Activated CD4-positive, alpha-beta memory T cell treated with anti-CD3 and anti-CD28 coated beads for 36 hours (primary cell): Measurements from ENCODE around the gene E2F4. TPM values are rescaled to one million over a fixed set of nuclear protein-coding genes. Genes with fewer than 3 reads are reported as not detected.
A peak's percentile ranks its signal among the peaks of the same experiment; 100 is the strongest.

Experiments used
- CTCF ChIA-PET: fragments of 350-600 bp; sonication (Branson Sonifier 250); formaldehyde crosslinking; loops from one replicate; lab custom pipeline; 2021; ENCODE audit warnings: antibody characterized with exemption, inconsistent platforms; lab: Charles Lee
- POLR2A ChIA-PET: fragments of 350-600 bp; sonication (Branson Sonifier 250); formaldehyde crosslinking; loops from one replicate; lab custom pipeline; 2021; ENCODE audit warnings: antibody characterized with exemption; lab: Charles Lee
- DNase-seq: peaks from one replicate; pipeline ENCODE4 v3.0.0-alpha.2; 2020
- H3K27ac Mint-ChIP-seq: one replicate; pipeline ENCODE4 v1.8.0; 2021; ENCODE audit warnings: mixed read lengths
- H3K27me3 Mint-ChIP-seq: one replicate; pipeline ENCODE4 v1.8.0; 2021; ENCODE audit warnings: mixed read lengths
- H3K36me3 Mint-ChIP-seq: one replicate; pipeline ENCODE4 v1.8.0; 2021; ENCODE audit warnings: mixed read lengths
- H3K4me1 Mint-ChIP-seq: one replicate; pipeline ENCODE4 v1.8.0; 2021; ENCODE audit warnings: low read depth, mixed read lengths
- H3K4me3 Mint-ChIP-seq: one replicate; pipeline ENCODE4 v1.8.0; 2021; ENCODE audit warnings: mild to moderate bottlenecking, mixed read lengths
- H3K9me3 Mint-ChIP-seq: one replicate; pipeline ENCODE4 v1.8.0; 2021; ENCODE audit warnings: mixed read lengths
- intact Hi-C: fragments of 100-400 bp; cut with micrococcal nuclease; formaldehyde crosslinking; loops from one replicate; pipeline ENCODE4 v1.15.1; 2023
- total RNA-seq, 2 experiments: library from RNA; stranded (reverse); gene quantifications; one replicate each; pipeline ENCODE4 v1.2.3, GENCODE V29; 2021

The E2F4 gene
- total RNA-seq, 2 experiments from 2014 or later, result 91.6 to 92.3 TPM

GRCh38 chr16:67215706-67216105, 23.8 kb downstream of the E2F4 start:
- intact Hi-C loops, result no loop called here
- H3K4me1 Mint-ChIP-seq, result no peaks in the 10 kb centered on the region
- no peaks in the 10 kb centered on the region for H3K36me3 Mint-ChIP-seq
- POLR2A ChIA-PET, result no interaction called here
- CTCF ChIA-PET, result no interaction called here
- no peaks in the 10 kb centered on the region for H3K9me3 Mint-ChIP-seq
- H3K27me3 Mint-ChIP-seq, result no peaks in the 10 kb centered on the region
- no peak for DNase-seq
- no peak overlapping the region for H3K4me3 Mint-ChIP-seq
- H3K27ac Mint-ChIP-seq, result no peak overlapping the region

GRCh38 chr16:67216612-67217490, 24.9 kb downstream of the E2F4 start:
- ChIA-PET POLR2A (no interaction called here), CTCF (interaction anchor here (1.4 kb wide), 1 partner anchor 10 kb away, joined by 6 read pairs; the partner anchor contains the start of gene TMEM208)
- no peak for DNase-seq
- Mint-ChIP-seq H3K4me1 (no peaks in the 10 kb centered on the region), H3K27ac (no peak overlapping the region), H3K9me3 (no peaks in the 10 kb centered on the region), H3K36me3 (no peaks in the 10 kb centered on the region), H3K27me3 (no peaks in the 10 kb centered on the region), H3K4me3 (no peak overlapping the region)
- intact Hi-C loops, result no loop called here

GRCh38 chr16:67223992-67224391, 32.0 kb downstream of the E2F4 start:
- DNase-seq, result no peak
- H3K4me3 Mint-ChIP-seq, result no peak overlapping the region
- ChIA-PET POLR2A (interaction anchor here (0.9 to 1.0 kb wide), 2 partner anchors 9 to 20 kb away, joined by 3 read pairs; no protein-coding TSS in a partner anchor), CTCF (interaction anchor here (1.6 kb wide), 1 partner anchor 26 kb away, joined by 7 read pairs; no protein-coding TSS in a partner anchor)
- no peaks in the 10 kb centered on the region for H3K27me3 Mint-ChIP-seq
- peaks cover 48% of the 10 kb centered on the region for H3K4me1 Mint-ChIP-seq
- peaks cover 11% of the 10 kb centered on the region for H3K36me3 Mint-ChIP-seq
- H3K27ac Mint-ChIP-seq, result peak overlapping the region; percentile 34
- H3K9me3 Mint-ChIP-seq, result no peaks in the 10 kb centered on the region
- intact Hi-C loops, result no loop called here

- peaks cover 48% of the 10 kb centered on the region for H3K4me1 Mint-ChIP-seq
- ChIA-PET CTCF (interaction anchor here (0.7 to 2.4 kb wide), 15 partner anchors 9 to 331 kb away, joined by 3 to 15 read pairs (median 4); partner anchors contain the start of genes E2F4, FHOD1 and TPPP3), POLR2A (interaction anchor here (1.2 to 3.0 kb wide), 5 partner anchors 10 to 41 kb away, joined by 4 to 37 read pairs (median 8); partner anchors contain the start of gene FHOD1)
- no peak for DNase-seq
- intact Hi-C loops, result no loop called here
- no peaks in the 10 kb centered on the region for H3K27me3 Mint-ChIP-seq
- H3K9me3 Mint-ChIP-seq, result no peaks in the 10 kb centered on the region
- H3K27ac Mint-ChIP-seq, result peak overlapping the region; percentile 95
- peaks cover 23% of the 10 kb centered on the region for H3K36me3 Mint-ChIP-seq
- H3K4me3 Mint-ChIP-seq, result peak overlapping the region; percentile 98
Observed at GRCh38 chr16:67226295-67226803, 34.4 kb downstream of the E2F4 start.

GRCh38 chr16:67226804-67227566, 35.0 kb downstream of the E2F4 start, which contains the start of gene TMEM208:
Gene TMEM208 (plus strand): TSS chr16:67227130. CDS start chr16:67227219, 89 bp downstream.
- Mint-ChIP-seq H3K27me3 (no peaks in the 10 kb centered on the region), H3K27ac (peak within 1 kb of the TSS; percentile 95)

GRCh38 chr16:67227567-67227921, 35.6 kb downstream of the E2F4 start:
- Mint-ChIP-seq H3K4me3 (peak overlapping the region; percentile 98), H3K27me3 (no peaks in the 10 kb centered on the region), H3K4me1 (peaks cover 48% of the 10 kb centered on the region), H3K9me3 (no peaks in the 10 kb centered on the region), H3K27ac (peak overlapping the region; percentile 95), H3K36me3 (peaks cover 28% of the 10 kb centered on the region)
- CTCF ChIA-PET, result interaction anchor here (1.0 to 2.6 kb wide), 13 partner anchors 9 to 332 kb away, joined by 3 to 15 read pairs (median 4); partner anchors contain the start of genes ATP6V0D1 and E2F4
- intact Hi-C loops, result loop anchor here (1.0 kb wide), 3 partner anchors 9 to 35 kb away; partner anchors contain the start of genes E2F4 and FHOD1
- DNase-seq, result no peak
- POLR2A ChIA-PET, result interaction anchor here (1.2 to 3.0 kb wide), 4 partner anchors 9 to 254 kb away, joined by 3 to 37 read pairs (median 6); partner anchors contain the start of genes ATP6V0D1 and FHOD1

More at GRCh38 chr16:67226804-67227566, 35.0 kb downstream of the E2F4 start, which contains the start of gene TMEM208:
- ChIA-PET POLR2A (interaction anchor here (0.5 to 3.0 kb wide), 7 partner anchors 9 to 254 kb away, joined by 3 to 37 read pairs (median 4); partner anchors contain the start of genes ATP6V0D1 and FHOD1), CTCF (interaction anchor here (0.7 to 2.6 kb wide), 20 partner anchors 9 to 332 kb away, joined by 3 to 15 read pairs (median 4); partner anchors contain the start of genes ATP6V0D1, E2F4, FHOD1 and TPPP3)
- Mint-ChIP-seq H3K36me3 (peaks cover 28% of the 10 kb centered on the region), H3K4me1 (peaks cover 48% of the 10 kb centered on the region), H3K9me3 (no peaks in the 10 kb centered on the region), H3K4me3 (peak within 1 kb of the TSS; percentile 98)
- intact Hi-C loops, result loop anchor here (1.0 kb wide), 3 partner anchors 9 to 35 kb away; partner anchors contain the start of genes E2F4 and FHOD1
- peak; percentile 99 for DNase-seq

GRCh38 chr16:67228034-67228785, 36.3 kb downstream of the E2F4 start:
- Mint-ChIP-seq H3K4me3 (peak overlapping the region; percentile 98), H3K9me3 (no peaks in the 10 kb centered on the region), H3K27ac (peak overlapping the region; percentile 95), H3K4me1 (peaks cover 44% of the 10 kb centered on the region), H3K27me3 (no peaks in the 10 kb centered on the region), H3K36me3 (peaks cover 30% of the 10 kb centered on the region)
- intact Hi-C loops, result no loop called here
- CTCF ChIA-PET, result interaction anchor here (1.4 to 2.6 kb wide), 7 partner anchors 8 to 253 kb away, joined by 3 to 15 read pairs (median 5); partner anchors contain the start of gene ATP6V0D1
- DNase-seq, result no peak
- POLR2A ChIA-PET, result interaction anchor here (0.6 to 3.0 kb wide), 3 partner anchors 17 to 693 kb away, joined by 3 to 37 read pairs (median 6); partner anchors contain the start of genes ATP6V0D1 and FHOD1

- CTCF ChIA-PET, result interaction anchor here (1.0 to 2.6 kb wide), 2 partner anchors 9 to 44 kb away, joined by 3 to 8 read pairs; no protein-coding TSS in a partner anchor
- POLR2A ChIA-PET, result interaction anchor here (3.0 kb wide), 1 partner anchor 17 kb away, joined by 37 read pairs; the partner anchor contains the start of gene FHOD1
- Mint-ChIP-seq H3K36me3 (peaks cover 34% of the 10 kb centered on the region), H3K27me3 (no peaks in the 10 kb centered on the region), H3K4me1 (peaks cover 38% of the 10 kb centered on the region), H3K4me3 (peak overlapping the region; percentile 98), H3K9me3 (no peaks in the 10 kb centered on the region), H3K27ac (no peak overlapping the region)
- intact Hi-C loops, result no loop called here
- DNase-seq, result no peak
Observed at GRCh38 chr16:67228905-67229304, 37.0 kb downstream of the E2F4 start.

GRCh38 chr16:67229906-67230808, 38.2 kb downstream of the E2F4 start:
- no peak overlapping the region for H3K4me3 Mint-ChIP-seq

More at GRCh38 chr16:67229906-67230808, 38.2 kb downstream of the E2F4 start:
- ChIA-PET CTCF (interaction anchor here (0.6 to 2.6 kb wide), 4 partner anchors 8 to 236 kb away, joined by 3 to 8 read pairs (median 3); no protein-coding TSS in a partner anchor), POLR2A (interaction anchor here (1.1 kb wide), 1 partner anchor 15 kb away, joined by 3 read pairs; no protein-coding TSS in a partner anchor)
- H3K9me3 Mint-ChIP-seq, result no peaks in the 10 kb centered on the region
- intact Hi-C loops, result no loop called here
- peaks cover 38% of the 10 kb centered on the region for H3K36me3 Mint-ChIP-seq
- no peak for DNase-seq
- H3K4me1 Mint-ChIP-seq, result peaks cover 27% of the 10 kb centered on the region
- H3K27me3 Mint-ChIP-seq, result no peaks in the 10 kb centered on the region
- H3K27ac Mint-ChIP-seq, result no peak overlapping the region
